ENCODE results near the gene ATP4B. TPM values are rescaled to one million over a fixed set of nuclear protein-coding genes. Genes with fewer than 3 reads are reported as not detected.

Gene ATP4B
- total and polyA plus RNA-seq, 2 donors (not counting 3 experiments of a cell fraction or from before 2014, with no cell fraction given), result 0.06 TPM; not detected in 1

DNA sequence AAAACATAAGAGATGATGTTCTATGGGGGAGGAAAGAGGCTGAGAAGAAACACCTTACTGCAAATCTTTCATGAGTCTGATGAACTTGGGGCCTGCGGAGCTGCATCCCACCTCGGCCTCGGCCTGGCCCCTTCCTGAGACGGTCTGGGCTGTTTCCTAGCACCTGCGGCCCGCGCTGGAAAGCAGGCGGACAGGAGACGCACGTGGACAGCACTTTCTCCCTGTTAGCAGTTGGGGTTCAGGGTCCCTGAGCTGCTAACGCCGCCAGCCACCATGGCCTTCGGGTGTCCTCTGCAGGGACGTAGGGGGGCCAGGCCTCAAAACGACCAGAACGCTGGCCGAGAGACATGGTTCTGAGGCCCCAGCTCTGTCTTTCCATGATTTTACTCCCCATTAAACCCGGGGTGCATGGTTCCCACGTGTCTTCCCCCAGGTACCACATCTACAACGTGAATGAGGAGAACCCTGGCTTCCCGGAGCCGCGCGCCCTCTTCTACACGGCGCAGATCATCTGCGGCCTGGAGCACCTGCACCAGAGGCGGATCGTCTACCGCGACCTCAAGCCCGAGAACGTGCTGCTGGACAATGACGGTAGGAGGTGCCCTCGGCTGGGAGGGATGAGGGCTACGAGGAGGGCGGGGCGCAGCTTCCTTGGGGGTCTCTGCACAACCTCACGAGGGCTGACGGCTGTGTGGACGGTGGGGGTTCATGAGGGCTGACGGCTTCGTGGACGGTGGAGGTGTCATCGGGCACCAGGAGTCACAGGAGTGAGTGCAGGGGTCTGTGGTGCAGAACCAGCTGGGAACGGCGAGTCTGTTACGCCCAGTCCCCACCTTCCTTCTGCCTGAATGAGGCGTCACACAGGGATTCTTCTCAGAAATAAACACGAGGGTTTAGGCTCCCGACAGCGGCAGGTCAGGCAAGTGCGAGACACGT is 13.3 kb upstream of the ATP4B start:
- BruUV-seq (replicated peaks), result no TSS peak
- no peaks in the 10 kb centered on the region for H3K27me3 ChIP-seq (ENCODE audit: control insufficient read depth in 2 of 2, insufficient read depth in 2 of 2, low read length in 2 of 2)
- H3K9me1 ChIP-seq (replicated peaks; ENCODE audit: control insufficient read depth, extremely low read depth, insufficient read depth, low read length), result no peaks in the 10 kb centered on the region
- no peak overlapping the region for H3K27ac ChIP-seq (ENCODE audit: insufficient read depth, low read depth, low read length)
- H4K20me1 ChIP-seq (replicated peaks; ENCODE audit: control insufficient read depth, extremely low read depth, insufficient read depth, low read length), result no peaks in the 10 kb centered on the region
- POLR2A ChIA-PET, result no interaction called here
- H3K4me2 ChIP-seq (ENCODE audit: insufficient read depth, low read length), result no peak overlapping the region
- intact Hi-C loops (cut with micrococcal nuclease) (no loop called here), dilution Hi-C loops (cut with MboI; ENCODE audit: extremely low pct_ligation_motif_present, low sequenced_read_pairs) (no loop called here)
- no peak for FAIRE-seq
- no peaks in the 10 kb centered on the region for H3K79me2 ChIP-seq (ENCODE audit: control insufficient read depth, insufficient read depth, low read length)
- TF ChIP-seq, protein P1, sequence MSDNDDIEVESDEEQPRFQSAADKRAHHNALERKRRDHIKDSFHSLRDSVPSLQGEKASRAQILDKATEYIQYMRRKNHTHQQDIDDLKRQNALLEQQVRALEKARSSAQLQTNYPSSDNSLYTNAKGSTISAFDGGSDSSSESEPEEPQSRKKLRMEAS (IDR thresholded peaks at IDR 0.05; ENCODE audit: insufficient read depth, insufficient read length), result no peak
- TF ChIP-seq GATA2 (IDR thresholded peaks at IDR 0.05; ENCODE audit: insufficient read depth, insufficient read length, low read depth, low read length) (no peak), JUN (IDR thresholded peaks at IDR 0.05; ENCODE audit: borderline replicate concordance, insufficient read depth, insufficient read length, low read depth) (no peak), MYC (IDR thresholded peaks at IDR 0.05; ENCODE audit: low read depth, low read length) (no peak), POLR2AphosphoS5 (IDR thresholded peaks at IDR 0.05; ENCODE audit: insufficient read depth, low read depth, low read length) (no peak), FOS (IDR thresholded peaks at IDR 0.05; ENCODE audit: borderline replicate concordance, insufficient read depth, low read length) (no peak)
- no peaks in the 10 kb centered on the region for H3K9me3 ChIP-seq (replicated peaks; ENCODE audit: control insufficient read depth, insufficient read depth, low read length)
- H3K4me3 ChIP-seq (replicated peaks in 1 of 3; ENCODE audit: insufficient read depth in 1 of 3, low read depth in 1 of 3, low read length in 3 of 3), result no peak overlapping the region
- H3K36me3 ChIP-seq (ENCODE audit: control insufficient read depth in 2 of 2, extremely low read depth in 1 of 2, insufficient read depth in 2 of 2, low read length in 2 of 2), result no peaks in the 10 kb centered on the region
- H3K4me1 ChIP-seq (ENCODE audit: control insufficient read depth, extremely low read depth, insufficient read depth, low read length), result no peaks in the 10 kb centered on the region
- no peak overlapping the region for H3K9ac ChIP-seq (replicated peaks; ENCODE audit: extremely low read depth, insufficient read depth, low read length)
- no peak overlapping the region for H2AFZ ChIP-seq (ENCODE audit: low read depth, low read length)
- DNase-seq (ENCODE audit: low read depth, low spot score), result no peak
- CTCF ChIA-PET, result interaction anchor here (0.9 to 2.5 kb wide), 2 partner anchors 53 to 233 kb away, joined by 3 to 8 read pairs; no protein-coding TSS in a partner anchor

All from endothelial cell of umbilical vein (primary cell).